Activated gamma-delta T cell (primary cell): Measurements from ENCODE around the gene FBRSL1.
"Not testable (repeated sequence)": the region's sequence is repeated elsewhere in the genome, so short reads cannot be mapped to it uniquely, and the experiment has no call there.

ENCODE experiments used
- DNase-seq: peaks from one replicate; lab custom pipeline; 2025; lab: John Stamatoyannopoulos, UW

The FBRSL1 gene

GRCh38 chr12:132453361-132454192 lies 36.4 kb upstream of the FBRSL1 start:
- DNase-seq = no peak

- no peak for DNase-seq
Observed at GRCh38 chr12:132454193-132454932, 35.6 kb upstream of the FBRSL1 start.

GRCh38 chr12:132454933-132455418 lies 35.0 kb upstream of the FBRSL1 start:
- DNase-seq = no peak

- no peak for DNase-seq
Observed at GRCh38 chr12:132455565-132455964, 34.4 kb upstream of the FBRSL1 start.

- DNase-seq = no peak
Observed at GRCh38 chr12:132456186-132456943, 33.6 kb upstream of the FBRSL1 start.

- no peak for DNase-seq
Observed at GRCh38 chr12:132456944-132457495, 32.9 kb upstream of the FBRSL1 start.

- no peak for DNase-seq
Observed at GRCh38 chr12:132458441-132458840, 31.5 kb upstream of the FBRSL1 start.

- DNase-seq = no peak
Observed at GRCh38 chr12:132458846-132459641, 30.9 kb upstream of the FBRSL1 start.

- no peak for DNase-seq
Observed at GRCh38 chr12:132460571-132460970, 29.4 kb upstream of the FBRSL1 start.

- no peak for DNase-seq
Observed at GRCh38 chr12:132461526-132461925, 28.4 kb upstream of the FBRSL1 start.

- no peak for DNase-seq
Observed at GRCh38 chr12:132462788-132463187, 27.2 kb upstream of the FBRSL1 start.

GRCh38 chr12:132463284-132463924 lies 26.5 kb upstream of the FBRSL1 start:
- not testable (repeated sequence) for DNase-seq

- DNase-seq = not testable (repeated sequence)
Observed at GRCh38 chr12:132464304-132464703, 25.6 kb upstream of the FBRSL1 start.

- DNase-seq = no peak
Observed at GRCh38 chr12:132464820-132465219, 25.1 kb upstream of the FBRSL1 start.

- no peak for DNase-seq
Observed at GRCh38 chr12:132465269-132466190, 24.4 kb upstream of the FBRSL1 start.

- no peak for DNase-seq
Observed at GRCh38 chr12:132466241-132467201, 23.4 kb upstream of the FBRSL1 start.

- no peak for DNase-seq
Observed at GRCh38 chr12:132467511-132467910, 22.4 kb upstream of the FBRSL1 start.

GRCh38 chr12:132469423-132469822 lies 20.5 kb upstream of the FBRSL1 start:
- DNase-seq = no peak
